ENCODE results near the gene HES4.

The HES4 gene

DNA sequence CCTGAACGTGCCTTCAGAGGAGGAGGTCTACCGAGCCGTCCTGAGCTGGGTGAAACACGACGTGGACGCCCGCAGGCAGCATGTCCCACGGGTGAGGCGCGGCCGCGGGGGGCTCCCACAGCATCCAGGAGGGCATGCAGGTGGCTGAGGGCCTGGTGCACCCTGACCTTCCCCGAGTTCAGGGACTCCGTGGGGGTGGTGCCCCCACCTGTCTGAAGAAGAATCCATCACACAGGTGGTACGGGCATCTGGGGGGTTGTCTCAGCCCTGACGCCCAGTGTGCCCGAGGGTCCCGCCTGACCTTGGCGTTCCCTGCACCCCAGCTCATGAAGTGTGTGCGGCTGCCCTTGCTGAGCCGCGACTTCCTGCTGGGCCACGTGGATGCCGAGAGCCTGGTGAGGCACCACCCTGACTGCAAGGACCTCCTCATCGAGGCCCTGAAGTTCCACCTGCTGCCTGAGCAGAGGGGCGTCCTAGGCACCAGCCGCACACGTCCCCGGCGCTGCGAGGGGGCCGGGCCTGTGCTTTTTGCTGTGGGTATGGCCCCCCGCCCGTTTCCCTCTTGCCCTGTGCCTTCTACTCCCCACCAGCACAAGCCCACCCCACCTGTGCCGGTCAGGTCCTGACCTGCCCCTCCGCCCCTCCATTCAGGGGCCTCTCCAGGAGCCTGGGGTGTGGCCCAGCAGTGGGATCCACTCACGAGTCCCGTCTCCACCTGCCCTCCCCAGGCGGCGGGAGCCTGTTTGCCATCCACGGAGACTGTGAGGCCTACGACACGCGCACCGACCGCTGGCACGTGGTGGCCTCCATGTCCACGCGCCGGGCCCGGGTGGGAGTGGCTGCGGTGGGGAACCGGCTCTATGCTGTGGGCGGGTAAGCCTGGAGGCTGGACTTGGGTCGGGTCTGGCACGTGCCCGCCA, 37.3 kb downstream of the HES4 start:
- TF ChIP-seq EGR1 (IDR thresholded peaks at IDR 0.05) (no peak), RAD21 (IDR thresholded peaks at IDR 0.05; ENCODE audit: low read depth) (no peak), CREB1 (IDR thresholded peaks at IDR 0.05; ENCODE audit: low read depth) (no peak)

DNA sequence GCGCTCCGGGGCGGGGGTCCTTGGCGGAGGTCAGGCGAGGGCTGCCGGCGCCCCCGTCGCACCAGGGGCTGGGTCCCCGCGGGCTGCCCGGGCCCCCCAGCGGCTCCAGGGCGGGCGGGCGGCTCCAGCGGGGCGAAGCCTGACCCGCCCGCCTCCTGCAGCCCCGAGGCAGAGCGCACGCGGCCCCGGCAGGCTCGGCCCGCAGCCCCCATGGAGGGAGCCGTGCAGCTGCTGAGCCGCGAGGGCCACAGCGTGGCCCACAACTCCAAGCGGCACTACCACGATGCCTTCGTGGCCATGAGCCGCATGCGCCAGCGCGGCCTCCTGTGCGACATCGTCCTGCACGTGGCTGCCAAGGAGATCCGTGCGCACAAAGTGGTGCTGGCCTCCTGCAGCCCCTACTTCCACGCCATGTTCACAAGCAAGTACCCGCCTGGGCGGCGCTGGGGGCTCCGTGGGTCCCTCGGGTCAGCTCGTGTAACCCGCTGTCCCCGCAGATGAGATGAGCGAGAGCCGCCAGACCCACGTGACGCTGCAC, 38.7 kb downstream of the HES4 start:
- TF ChIP-seq ZBTB7A (IDR thresholded peaks at IDR 0.05; ENCODE audit: low read depth) (no peak; the same call in 1 of the 2 replicates), NFIC (IDR thresholded peaks at IDR 0.05) (no peak), CEBPB (IDR thresholded peaks at IDR 0.05) (no peak)

DNA sequence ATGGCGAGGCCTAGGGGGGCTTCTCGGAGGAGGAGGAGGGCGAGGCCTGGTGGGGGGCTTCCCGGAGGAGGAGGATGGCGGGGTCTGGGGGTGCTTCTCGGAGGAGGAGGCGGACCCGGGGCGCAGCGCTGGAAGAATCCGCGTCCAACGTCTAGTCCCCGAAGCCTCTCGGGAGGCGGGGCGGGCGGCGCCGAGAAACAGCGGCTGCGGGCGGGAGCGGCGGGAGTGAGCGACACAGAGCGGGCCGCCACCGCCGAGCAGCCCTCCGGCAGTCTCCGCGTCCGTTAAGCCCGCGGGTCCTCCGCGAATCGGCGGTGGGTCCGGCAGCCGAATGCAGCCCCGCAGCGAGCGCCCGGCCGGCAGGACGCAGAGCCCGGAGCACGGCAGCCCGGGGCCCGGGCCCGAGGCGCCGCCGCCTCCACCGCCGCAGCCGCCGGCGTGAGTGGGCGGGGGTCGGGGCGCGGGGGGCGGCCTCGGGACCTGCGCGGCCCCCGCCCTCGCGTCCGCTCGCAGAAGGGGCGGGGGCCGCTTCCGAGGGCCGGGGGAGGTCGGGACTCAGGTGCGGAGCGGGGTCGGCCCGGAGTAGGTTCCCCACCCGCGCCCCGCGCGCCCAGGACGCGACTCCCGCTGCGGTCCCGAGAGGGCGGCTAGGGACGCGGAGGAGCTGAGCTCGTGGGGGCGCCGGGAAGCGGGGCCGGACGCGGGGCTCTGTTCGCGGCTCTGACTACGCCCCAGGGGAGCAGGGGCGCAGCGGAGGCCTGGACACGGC, 39.4 kb downstream of the HES4 start, which contains the start of gene KLHL17:
Gene KLHL17 (plus strand): TSS at position 222 of the 769 bp plus-strand sequence. CDS start 110 bp downstream, at position 332.
- TF ChIP-seq FOXM1 (IDR thresholded peaks at IDR 0.05; ENCODE audit: borderline replicate concordance, low read depth) (no peak), RAD21 (IDR thresholded peaks at IDR 0.05; ENCODE audit: low read depth) (no peak), YY1 (IDR thresholded peaks at IDR 0.05; ENCODE audit: low read depth) (no peak), TAF1 (IDR thresholded peaks at IDR 0.05; ENCODE audit: low read depth) (no peak), EP300 (IDR thresholded peaks at IDR 0.05; ENCODE audit: borderline replicate concordance) (no peak), NFIC (IDR thresholded peaks at IDR 0.05) (no peak), CREB1 (IDR thresholded peaks at IDR 0.05; ENCODE audit: low read depth) (no peak), CEBPB (IDR thresholded peaks at IDR 0.05) (no peak), EGR1 (IDR thresholded peaks at IDR 0.05) (no peak), ZBTB7A (IDR thresholded peaks at IDR 0.05; ENCODE audit: low read depth) (no peak; the same call in 1 of the 2 replicates)
- TF ChIP-seq, protein P1, sequence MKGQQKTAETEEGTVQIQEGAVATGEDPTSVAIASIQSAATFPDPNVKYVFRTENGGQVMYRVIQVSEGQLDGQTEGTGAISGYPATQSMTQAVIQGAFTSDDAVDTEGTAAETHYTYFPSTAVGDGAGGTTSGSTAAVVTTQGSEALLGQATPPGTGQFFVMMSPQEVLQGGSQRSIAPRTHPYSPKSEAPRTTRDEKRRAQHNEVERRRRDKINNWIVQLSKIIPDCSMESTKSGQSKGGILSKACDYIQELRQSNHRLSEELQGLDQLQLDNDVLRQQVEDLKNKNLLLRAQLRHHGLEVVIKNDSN (IDR thresholded peaks at IDR 0.05), result no peak
- TF ChIP-seq, protein P2, sequence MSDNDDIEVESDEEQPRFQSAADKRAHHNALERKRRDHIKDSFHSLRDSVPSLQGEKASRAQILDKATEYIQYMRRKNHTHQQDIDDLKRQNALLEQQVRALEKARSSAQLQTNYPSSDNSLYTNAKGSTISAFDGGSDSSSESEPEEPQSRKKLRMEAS (IDR thresholded peaks at IDR 0.05), result no peak

DNA sequence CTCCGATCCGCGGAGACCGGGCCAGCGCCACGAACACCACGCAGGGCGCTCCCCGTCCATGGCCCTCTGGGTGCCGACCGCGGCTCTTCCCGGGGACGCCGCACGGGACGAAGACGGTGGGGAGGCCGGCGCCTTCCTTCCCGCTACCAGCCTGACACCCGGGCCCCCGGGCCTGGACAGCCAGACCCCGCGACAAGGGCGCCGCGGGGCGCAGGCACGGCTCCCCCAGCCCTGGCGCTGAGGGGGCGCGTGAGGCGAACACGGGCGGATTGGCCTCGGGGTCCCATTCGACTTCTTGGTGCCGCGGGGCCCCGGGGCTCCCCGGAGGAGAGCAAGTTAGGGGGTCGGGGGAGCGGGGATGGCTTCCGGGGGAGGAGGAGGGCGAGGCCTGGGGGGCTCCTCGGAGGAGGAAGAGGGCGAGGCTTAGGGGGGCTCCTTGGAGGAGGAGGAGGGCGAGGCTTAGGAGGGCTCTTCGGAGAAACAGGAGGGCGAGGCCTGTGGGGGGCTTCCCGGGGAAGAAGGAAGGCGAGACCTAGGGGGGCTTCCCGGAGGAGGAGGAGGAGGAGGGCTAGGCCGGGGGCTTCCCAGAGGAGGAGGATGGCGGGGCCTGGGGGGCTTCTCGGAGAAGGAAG, 40.0 kb downstream of the HES4 start:
- TF ChIP-seq CREB1 (IDR thresholded peaks at IDR 0.05; ENCODE audit: low read depth) (no peak), RAD21 (IDR thresholded peaks at IDR 0.05; ENCODE audit: low read depth) (no peak), ZBTB7A (IDR thresholded peaks at IDR 0.05; ENCODE audit: low read depth) (no peak), CEBPB (IDR thresholded peaks at IDR 0.05) (no peak), TCF12 (IDR thresholded peaks at IDR 0.05; ENCODE audit: low read depth) (no peak), EGR1 (IDR thresholded peaks at IDR 0.05) (no peak), NFIC (IDR thresholded peaks at IDR 0.05) (no peak), FOXM1 (IDR thresholded peaks at IDR 0.05; ENCODE audit: borderline replicate concordance, low read depth) (no peak), EP300 (IDR thresholded peaks at IDR 0.05; ENCODE audit: borderline replicate concordance) (no peak), TEAD4 (IDR thresholded peaks at IDR 0.05) (no peak), TAF1 (IDR thresholded peaks at IDR 0.05; ENCODE audit: low read depth) (no peak), YY1 (IDR thresholded peaks at IDR 0.05; ENCODE audit: low read depth) (no peak)
- TF ChIP-seq, protein P2 (IDR thresholded peaks at IDR 0.05), result no peak
- TF ChIP-seq, protein P1 (IDR thresholded peaks at IDR 0.05), result no peak
- TF ChIP-seq, protein P3, sequence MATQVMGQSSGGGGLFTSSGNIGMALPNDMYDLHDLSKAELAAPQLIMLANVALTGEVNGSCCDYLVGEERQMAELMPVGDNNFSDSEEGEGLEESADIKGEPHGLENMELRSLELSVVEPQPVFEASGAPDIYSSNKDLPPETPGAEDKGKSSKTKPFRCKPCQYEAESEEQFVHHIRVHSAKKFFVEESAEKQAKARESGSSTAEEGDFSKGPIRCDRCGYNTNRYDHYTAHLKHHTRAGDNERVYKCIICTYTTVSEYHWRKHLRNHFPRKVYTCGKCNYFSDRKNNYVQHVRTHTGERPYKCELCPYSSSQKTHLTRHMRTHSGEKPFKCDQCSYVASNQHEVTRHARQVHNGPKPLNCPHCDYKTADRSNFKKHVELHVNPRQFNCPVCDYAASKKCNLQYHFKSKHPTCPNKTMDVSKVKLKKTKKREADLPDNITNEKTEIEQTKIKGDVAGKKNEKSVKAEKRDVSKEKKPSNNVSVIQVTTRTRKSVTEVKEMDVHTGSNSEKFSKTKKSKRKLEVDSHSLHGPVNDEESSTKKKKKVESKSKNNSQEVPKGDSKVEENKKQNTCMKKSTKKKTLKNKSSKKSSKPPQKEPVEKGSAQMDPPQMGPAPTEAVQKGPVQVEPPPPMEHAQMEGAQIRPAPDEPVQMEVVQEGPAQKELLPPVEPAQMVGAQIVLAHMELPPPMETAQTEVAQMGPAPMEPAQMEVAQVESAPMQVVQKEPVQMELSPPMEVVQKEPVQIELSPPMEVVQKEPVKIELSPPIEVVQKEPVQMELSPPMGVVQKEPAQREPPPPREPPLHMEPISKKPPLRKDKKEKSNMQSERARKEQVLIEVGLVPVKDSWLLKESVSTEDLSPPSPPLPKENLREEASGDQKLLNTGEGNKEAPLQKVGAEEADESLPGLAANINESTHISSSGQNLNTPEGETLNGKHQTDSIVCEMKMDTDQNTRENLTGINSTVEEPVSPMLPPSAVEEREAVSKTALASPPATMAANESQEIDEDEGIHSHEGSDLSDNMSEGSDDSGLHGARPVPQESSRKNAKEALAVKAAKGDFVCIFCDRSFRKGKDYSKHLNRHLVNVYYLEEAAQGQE (IDR thresholded peaks at IDR 0.05; ENCODE audit: low read depth), result no peak

DNA sequence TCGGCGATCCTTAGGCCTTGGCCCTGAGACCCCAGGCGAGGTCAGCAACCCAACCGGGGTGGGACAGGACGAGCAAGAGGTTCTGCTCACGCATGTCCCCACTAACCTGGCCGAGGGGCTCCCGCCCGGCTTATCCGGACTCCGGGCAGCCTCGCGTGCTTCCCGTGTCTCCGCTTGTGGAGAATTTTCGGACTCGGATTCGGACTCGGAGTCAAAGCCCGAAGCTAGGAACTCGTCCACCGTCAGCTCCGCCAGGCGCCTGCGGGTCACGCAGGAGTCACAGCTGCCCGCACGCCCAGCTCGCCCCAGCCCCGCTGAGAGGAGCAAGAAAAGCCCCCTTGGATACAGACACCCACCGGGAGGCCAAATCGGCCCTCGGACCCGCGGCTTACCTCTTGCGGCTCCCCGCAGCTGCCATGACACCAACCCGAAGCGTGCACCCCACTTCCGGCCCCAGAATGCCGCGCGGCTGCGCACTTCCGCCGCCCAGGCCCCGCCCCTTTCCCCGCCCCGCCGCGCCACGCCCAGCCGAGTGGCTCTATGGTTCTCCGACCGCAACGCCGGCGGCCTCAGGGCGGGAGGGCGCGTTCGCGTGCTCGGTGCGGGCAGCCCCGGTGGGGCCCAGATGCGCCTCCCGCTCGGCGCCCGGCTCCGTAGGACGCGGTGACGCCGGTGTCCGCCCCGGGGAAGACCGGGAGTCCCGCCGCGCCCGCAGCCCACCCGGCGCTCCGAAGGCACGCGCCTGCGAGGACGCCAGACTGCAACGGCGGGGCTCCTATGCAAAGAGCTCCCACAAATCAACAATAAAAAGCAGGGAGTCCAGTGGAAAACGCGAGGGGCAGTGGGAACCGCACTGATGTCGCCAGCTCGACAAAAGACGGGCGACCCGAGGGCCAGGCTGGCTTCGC, 40.8 kb downstream of the HES4 start, which contains the start of gene NOC2L:
Gene NOC2L (minus strand): TSS at position 434 of the 908 bp plus-strand sequence. CDS start 16 bp downstream, at position 418.
- TF ChIP-seq, protein P3 (IDR thresholded peaks at IDR 0.05; ENCODE audit: low read depth), result no peak
- no peak for TF ChIP-seq ZBTB7A (IDR thresholded peaks at IDR 0.05; ENCODE audit: low read depth)
- no peak for TF ChIP-seq CEBPB (IDR thresholded peaks at IDR 0.05)
- TF ChIP-seq YY1 (IDR thresholded peaks at IDR 0.05; ENCODE audit: low read depth), result peak; percentile 93
- 0 out of 2 replicates have a peak, but pooled peaks have one; percentile 7 for TF ChIP-seq TEAD4 (IDR thresholded peaks at IDR 0.05)
- TF ChIP-seq, protein P1 (IDR thresholded peaks at IDR 0.05), result no peak
- TF ChIP-seq, protein P2 (IDR thresholded peaks at IDR 0.05), result peak; percentile 84
- 0 out of 2 replicates have a peak, but pooled peaks have one; percentile 11 for TF ChIP-seq EP300 (IDR thresholded peaks at IDR 0.05; ENCODE audit: borderline replicate concordance)
- TF ChIP-seq FOXM1 (IDR thresholded peaks at IDR 0.05; ENCODE audit: borderline replicate concordance, low read depth), result no peak
- TF ChIP-seq EGR1 (IDR thresholded peaks at IDR 0.05), result no peak
- 0 out of 2 replicates have a peak, but pooled peaks have one; percentile 21 for TF ChIP-seq TCF12 (IDR thresholded peaks at IDR 0.05; ENCODE audit: low read depth)
- no peak for TF ChIP-seq NFIC (IDR thresholded peaks at IDR 0.05)
- TF ChIP-seq TAF1 (IDR thresholded peaks at IDR 0.05; ENCODE audit: low read depth), result peak; percentile 91
- peak; percentile 23; the same call in 1 of the 2 replicates for TF ChIP-seq CREB1 (IDR thresholded peaks at IDR 0.05; ENCODE audit: low read depth)
- TF ChIP-seq RAD21 (IDR thresholded peaks at IDR 0.05; ENCODE audit: low read depth), result no peak
